NAMALWA (cell line): ENCODE results near the gene STAM.
"Not testable (repeated sequence)": the region's sequence is repeated elsewhere in the genome, so short reads cannot be mapped to it uniquely, and the experiment has no call there.

Experiments used
- DNase-seq: peaks from one replicate; pipeline ENCODE4 v3.0.0-alpha.2; 2015; ENCODE audit warnings: low spot score

The STAM gene

GRCh38 chr10:17675638-17676037, 31.7 kb downstream of the STAM start:
- DNase-seq = no peak

GRCh38 chr10:17676919-17677318, 33.0 kb downstream of the STAM start:
- no peak for DNase-seq

DNA sequence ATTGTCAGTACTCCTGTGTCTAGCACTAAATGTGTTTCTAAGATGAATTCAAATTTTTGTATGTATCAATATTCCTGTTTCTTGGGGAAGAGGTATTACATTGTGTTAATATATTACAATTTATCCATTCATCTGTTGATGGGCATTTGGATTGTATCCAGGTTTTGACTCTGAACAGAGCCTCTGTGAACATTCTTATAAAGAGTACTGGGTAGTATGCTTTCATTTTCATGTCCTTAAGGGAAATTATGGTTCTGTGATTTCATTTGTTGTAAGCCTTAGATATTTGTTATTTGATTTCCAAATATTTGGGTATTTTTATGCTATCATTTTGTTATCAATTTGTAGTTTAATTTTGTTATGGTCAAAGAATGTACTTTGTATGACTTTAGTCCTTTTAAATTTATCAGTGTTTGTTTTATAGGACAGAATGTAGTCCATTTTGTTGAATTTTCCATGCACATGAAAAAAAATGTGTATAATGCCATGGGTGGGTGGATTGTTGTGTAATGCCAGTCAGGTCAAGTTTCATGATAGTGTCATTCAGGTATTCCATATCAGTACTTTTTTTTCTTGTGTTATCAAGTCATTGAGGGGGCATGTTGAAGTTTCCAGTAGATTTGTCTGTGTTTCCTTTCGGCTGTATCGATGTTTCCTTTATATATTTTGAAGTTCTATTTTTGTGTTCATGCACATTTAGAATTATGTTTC, 38.4 kb downstream of the STAM start:
- DNase-seq = no peak

GRCh38 chr10:17683541-17683940, 39.6 kb downstream of the STAM start:
- no peak for DNase-seq

GRCh38 chr10:17684537-17684936, 40.6 kb downstream of the STAM start:
- no peak for DNase-seq

DNA sequence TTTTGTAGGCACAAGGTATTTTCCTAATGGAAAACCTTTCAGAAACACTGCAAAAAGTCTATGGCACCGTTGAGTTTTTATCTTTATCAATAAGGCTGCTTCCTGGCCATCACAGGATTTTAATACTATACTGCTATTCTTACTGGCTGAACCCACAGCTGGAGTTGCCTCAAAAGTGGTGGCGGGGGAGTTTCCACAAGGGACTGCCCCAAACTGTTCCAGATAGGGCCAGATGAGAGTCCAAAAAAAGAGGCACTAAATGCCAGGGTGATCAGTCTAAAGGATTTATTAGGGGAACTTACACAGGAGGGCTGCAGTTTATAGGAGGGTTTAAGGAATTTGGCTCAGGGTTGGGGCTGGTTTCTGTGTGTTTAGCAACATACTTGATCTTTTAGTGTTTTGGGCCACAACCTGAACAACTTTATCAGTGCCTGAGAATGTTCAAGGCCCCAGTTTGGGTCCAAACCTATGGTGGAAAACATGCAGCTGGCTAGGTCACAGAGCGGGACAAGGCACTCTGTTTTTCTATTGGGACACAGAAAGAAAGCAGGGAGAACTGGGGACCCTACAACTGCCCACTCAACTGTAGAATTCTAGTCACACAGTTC, 41.4 kb downstream of the STAM start:
- no peak for DNase-seq

DNA sequence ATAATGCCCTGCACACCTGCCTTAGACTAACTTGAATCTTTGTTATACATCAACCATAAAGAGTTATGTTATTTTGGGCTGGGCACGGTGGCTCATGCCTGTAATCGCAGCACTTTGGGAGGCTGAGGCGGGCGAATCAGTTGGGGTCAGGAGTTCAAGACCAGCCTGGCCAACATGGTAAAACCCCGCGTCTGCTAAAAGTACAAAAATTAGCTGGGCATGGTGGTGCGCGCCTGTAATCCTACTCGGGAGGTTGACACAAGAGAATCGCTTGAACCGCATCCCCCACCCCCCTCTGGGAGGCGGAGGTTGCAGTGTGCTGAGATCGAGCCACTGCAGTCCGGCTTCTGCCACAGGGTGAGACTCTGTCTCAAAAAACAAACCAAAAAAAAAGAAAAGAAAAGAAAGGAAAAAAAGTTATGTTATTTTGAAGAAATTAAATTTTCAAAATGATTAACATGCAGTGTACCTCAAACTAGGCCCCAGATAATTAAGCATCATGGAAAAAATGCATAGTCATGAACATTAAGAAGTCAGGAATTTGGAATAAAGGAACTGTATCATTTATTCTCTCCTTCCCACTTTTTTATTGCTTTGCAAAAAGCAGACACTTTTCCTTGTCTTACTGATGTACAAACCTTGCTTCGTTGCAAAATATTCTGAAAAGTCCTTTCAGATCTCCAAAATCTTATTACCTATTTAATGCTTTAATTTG, 43.3 kb downstream of the STAM start:
- no peak for DNase-seq

DNA sequence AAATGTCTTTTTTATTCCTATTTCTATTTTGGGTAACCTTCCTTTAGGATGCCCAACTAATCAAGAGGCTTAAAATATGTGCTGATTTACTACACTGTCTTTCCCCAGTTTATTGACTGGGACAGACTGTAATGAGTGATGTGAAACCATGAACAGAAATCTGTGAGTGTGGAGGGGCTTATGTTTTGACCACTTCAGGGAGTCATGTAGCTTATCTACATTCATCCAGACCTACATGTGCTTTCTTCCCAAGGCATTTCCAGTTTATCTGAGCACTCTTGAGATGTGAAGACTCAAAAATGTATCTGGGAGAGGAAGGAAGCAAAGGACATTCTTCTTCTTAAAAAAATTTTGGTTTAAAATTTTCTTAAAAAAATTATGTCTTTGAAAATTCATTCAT, 45.2 kb downstream of the STAM start:
- no peak for DNase-seq

GRCh38 chr10:17693009-17693408, 49.1 kb downstream of the STAM start:
- no peak for DNase-seq

GRCh38 chr10:17698696-17699095, 54.7 kb downstream of the STAM start:
- DNase-seq = no peak

DNA sequence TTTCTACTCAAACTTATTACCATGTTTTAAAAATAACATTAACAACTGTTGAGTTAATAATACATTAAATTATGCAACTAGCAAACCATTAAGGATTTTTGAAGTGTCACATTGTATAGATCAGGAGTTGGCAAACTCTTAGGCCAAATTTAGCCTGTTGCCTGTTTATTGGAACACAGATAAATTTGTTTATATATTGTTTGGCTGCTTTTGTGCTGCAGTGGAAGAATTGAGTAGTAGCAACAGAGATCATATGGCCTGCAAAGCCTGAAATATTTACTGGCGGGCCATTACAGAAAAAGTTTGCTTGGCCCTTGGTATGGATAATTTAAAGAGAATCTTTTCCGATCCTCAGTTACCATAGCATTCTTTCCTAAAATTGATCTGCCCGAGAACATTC, 57.4 kb downstream of the STAM start:
- no peak for DNase-seq

DNA sequence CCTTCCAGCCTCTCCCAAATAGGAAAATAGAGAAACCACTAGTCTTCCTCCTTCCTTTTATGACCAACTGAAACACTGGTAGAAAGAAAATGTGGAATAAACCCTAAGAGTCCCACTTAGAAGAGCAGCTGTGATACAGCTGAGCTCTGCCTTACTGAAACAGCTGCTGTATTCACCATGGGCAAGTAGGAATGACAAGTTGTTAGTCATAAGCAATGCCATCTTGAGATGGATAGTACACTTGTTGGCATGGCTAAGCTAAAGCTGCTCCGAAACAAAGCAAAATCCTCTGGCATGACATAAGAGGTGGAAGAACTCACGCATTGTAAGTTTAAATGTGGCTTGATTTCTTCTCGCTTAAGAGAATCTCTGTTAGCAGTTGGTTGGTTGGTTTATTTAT, 59.8 kb downstream of the STAM start:
- no peak for DNase-seq

DNA sequence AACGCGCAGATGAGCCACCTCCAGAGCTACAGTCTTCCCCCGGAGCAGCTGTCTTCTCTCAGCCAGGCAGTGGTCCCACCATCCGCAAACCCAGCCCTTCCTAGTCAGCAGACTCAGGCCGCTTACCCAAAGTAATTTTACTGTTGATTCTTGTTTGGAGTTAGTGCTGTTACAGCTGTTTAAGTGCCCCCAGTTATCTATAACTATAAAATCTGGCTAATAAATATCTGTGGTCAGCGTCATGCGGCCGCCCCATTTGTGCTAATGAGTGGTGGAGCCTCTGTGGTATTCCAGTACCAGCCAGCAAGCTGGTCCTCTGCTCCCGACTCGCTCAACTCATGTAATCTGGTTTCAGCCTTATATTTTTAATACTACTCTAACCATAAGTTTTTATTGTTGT, 64.9 kb downstream of the STAM start:
- DNase-seq = no peak

- DNase-seq = no peak
Measured at GRCh38 chr10:17709492-17709891, 65.5 kb downstream of the STAM start.

DNA sequence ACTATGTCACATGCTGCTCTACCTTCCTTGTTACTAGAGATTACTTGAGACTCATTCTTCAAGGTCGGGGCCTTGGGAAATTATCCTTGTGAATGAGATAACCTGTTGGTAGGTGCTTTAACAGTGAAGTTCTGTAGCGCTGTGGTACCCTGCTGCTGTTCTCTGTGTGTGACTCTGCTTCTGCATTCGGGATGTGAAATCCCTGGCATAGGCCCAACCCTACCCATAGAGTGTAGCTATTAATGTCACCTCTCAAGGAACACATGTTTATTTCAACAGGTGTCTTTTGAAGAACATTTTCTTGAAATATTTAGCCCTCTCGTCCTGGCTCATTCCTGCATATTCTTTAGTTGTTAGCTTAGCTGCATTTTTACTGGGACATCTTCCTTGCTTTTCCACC, 66.2 kb downstream of the STAM start:
- no peak for DNase-seq

DNA sequence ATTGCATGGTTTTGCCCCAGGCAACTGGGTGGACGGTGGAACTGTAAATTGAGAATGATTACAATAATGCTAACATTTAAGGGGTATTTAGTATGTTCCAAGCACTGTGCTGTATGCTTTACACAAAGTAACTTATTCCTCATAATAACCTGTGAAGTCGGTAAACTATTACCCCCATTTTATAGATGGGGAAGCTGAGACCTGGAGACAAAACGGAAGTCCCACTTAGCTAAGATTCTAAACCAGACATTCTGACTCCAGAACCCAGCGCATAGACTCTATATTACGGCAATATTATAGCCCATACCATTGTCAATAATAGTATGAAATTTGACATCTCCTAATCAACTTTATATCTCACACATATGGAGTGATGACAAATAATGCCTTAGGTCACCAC, 68.1 kb downstream of the STAM start:
- DNase-seq = no peak

DNA sequence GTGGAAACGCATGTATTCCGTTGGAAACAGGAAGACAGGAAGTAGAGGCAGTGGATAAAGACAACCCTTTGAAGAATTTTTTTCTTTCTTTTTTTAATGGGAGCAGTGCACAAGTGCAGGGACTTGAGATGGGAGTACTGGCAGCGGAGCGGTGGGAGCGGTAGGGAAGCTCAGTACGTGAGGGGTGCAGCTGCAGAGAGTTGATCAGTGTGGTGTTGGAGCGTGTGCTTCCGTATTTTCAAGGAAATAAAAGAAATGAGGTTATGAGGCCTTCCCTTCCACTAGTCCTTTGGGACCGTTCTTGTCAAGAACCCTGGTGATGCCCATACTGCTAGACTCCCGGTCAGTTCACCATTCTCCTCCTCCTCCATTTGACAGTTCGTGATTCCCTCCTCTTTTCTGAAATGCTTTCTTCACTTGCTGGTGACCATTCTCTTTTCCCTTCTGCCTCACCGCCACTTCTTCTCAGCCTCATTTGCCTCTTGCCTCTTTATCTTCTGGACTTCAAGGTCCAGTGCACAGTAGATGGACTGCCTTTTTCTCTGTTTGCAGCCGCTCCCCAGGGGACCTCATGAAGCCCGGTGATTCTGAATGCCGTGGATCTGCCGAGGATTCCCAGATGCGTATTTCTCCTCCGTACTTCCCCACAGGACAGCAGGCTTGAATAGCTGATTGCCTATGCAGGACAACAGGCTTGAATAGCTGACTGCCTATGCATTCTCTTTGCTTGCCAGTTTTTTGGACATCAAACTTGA, 68.9 kb downstream of the STAM start:
- no peak for DNase-seq

GRCh38 chr10:17713758-17714157, 69.8 kb downstream of the STAM start:
- DNase-seq = no peak

DNA sequence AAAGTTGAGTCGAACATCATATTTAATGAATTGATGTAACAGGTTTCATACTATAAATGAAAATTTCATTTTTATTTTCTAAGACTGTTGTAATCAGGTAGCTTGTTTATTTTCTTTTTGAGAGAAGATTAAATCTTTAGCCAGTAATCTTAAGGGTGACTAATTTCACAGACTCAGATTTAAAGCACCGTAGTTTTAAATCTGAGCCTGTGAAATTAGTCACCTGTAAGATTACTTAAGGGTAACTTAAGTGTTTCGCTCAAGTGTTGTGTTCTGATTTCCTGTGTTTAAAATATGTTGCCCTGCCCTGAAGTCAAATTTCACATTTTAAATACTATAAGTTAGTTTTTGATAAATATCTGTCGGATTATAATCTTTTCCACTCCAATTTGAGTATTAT, 72.2 kb downstream of the STAM start:
- DNase-seq = no peak

- DNase-seq = not testable (repeated sequence)
Measured at GRCh38 chr10:17722317-17723014, 78.5 kb downstream of the STAM start.

DNA sequence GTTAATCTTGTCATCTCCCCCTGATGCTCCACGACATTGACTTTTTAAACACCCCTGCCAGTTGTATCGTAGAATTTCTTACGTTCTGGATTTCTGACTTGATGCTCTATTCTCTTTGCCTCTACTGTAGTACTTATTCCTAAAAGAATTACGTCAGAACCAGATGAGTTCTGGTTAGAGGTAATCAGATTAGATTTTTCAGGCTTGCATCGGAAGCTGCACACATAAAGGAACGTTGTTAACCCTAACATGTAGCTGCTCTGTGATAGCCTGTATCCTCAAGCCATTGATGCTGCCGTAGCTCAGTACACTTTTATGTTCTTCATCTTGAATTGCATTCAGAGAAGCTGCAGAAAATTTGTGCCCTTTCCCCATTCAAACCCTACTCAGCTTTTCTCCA, 81.8 kb downstream of the STAM start:
- DNase-seq = no peak

- no peak for DNase-seq
Measured at GRCh38 chr10:17729630-17730029, 85.7 kb downstream of the STAM start.
